PFSK-1 (cell line): ENCODE results near the gene MTIF2.

Experiments
- FOXP2 ChIP-seq: optimal IDR thresholded peaks from 2 replicates; pipeline ENCODE3; 2011; ENCODE audit warnings: borderline replicate concordance, control low read depth, inconsistent platforms; ENCODE audit not compliant: insufficient read depth; ENCODE audit errors: extremely low read length, extremely low read depth
- POLR2AphosphoS5 ChIP-seq: IDR thresholded peaks from 2 replicates; pipeline ENCODE4 v1.6.1; 2012; ENCODE audit warnings: low read depth, mild to moderate bottlenecking, control low read depth, low read length, moderate library complexity
- REST ChIP-seq, 2 experiments: IDR thresholded peaks; 2 replicates each; pipeline versions ENCODE4 v1.6.1 to v1.8.0; 2011 to 2012; ENCODE audit warnings: low read depth in 2 of 2, low read length in 2 of 2, control low read depth in 1 of 2, inconsistent platforms in 1 of 2, mild to moderate bottlenecking in 1 of 2, moderate library complexity in 1 of 2; ENCODE audit not compliant: insufficient read depth in 1 of 2
- SIN3A ChIP-seq: IDR thresholded peaks from 2 replicates; pipeline ENCODE4 v1.6.1; 2012; ENCODE audit warnings: mild to moderate bottlenecking, low read length, moderate library complexity, borderline replicate concordance; ENCODE audit not compliant: insufficient read depth
- TAF1 ChIP-seq: IDR thresholded peaks from 2 replicates; pipeline ENCODE4 v1.6.1; 2012; ENCODE audit warnings: low read length, control low read depth, borderline replicate concordance; ENCODE audit not compliant: insufficient read depth

The MTIF2 gene

GRCh38 chr2:55302241-55302640, 33.2 kb upstream of the MTIF2 start:
- TF ChIP-seq POLR2AphosphoS5 (no peak), FOXP2 (no peak), REST (IDR thresholded peaks at IDR 0.05; ENCODE audit: insufficient read depth in 1 of 2, low read depth in 2 of 2, low read length in 2 of 2) (no peak), TAF1 (no peak), SIN3A (no peak)

DNA sequence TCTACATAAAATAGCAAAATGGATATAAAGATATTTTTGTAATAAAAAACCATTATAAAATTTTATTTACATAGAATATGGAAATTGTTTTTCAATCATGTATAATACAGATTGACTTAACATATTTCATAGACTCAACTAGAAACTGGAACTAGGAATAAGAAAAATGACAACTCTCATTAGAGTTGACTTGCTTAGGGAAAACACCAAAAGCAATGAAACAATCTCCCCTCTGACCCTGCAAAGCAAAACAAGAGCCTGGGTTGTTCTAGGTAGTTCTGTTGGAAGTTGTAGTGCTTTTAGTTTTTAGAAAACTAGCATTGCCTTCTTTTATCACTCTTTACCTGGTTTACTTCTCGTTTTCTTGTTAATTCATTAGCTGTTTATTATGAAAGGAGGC, 32.2 kb upstream of the MTIF2 start:
- TF ChIP-seq FOXP2: no peak

DNA sequence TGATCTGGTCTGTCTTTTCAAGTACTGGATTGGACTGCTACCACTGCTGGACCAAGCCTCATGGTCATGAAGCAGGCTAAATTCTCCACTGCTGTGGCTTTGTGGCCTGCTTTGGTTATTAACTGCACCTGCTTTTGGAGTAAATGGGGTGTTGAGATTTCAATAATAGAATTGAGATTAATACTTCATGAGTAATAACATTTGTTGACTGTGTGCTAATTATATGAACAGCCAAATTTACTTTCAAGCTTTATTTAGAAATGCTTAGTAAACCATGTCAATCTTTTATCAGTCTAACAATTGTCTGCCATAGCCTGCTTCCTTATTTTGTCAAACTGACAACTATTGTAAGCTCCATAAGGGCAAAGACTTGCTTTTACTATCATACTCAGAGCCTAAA, 27.4 kb upstream of the MTIF2 start:
- TF ChIP-seq POLR2AphosphoS5 (no peak), SIN3A (no peak), TAF1 (no peak), FOXP2 (no peak), REST (IDR thresholded peaks at IDR 0.05; ENCODE audit: insufficient read depth in 1 of 2, low read depth in 2 of 2, low read length in 2 of 2) (no peak)

- no peak for TF ChIP-seq FOXP2
Measured at GRCh38 chr2:55283083-55283482, 14.1 kb upstream of the MTIF2 start.

GRCh38 chr2:55282110-55282917, 13.3 kb upstream of the MTIF2 start:
- TF ChIP-seq FOXP2: peak; percentile 65
- TF ChIP-seq POLR2AphosphoS5: peak; percentile 76; the same call in 1 of the 2 replicates
- TF ChIP-seq TAF1: 0 out of 2 replicates have a peak, but pooled peaks have one; percentile 19
- TF ChIP-seq REST (IDR thresholded peaks at IDR 0.05; ENCODE audit: insufficient read depth in 1 of 2, low read depth in 2 of 2, low read length in 2 of 2): no peak
- no peak for TF ChIP-seq SIN3A

- no peak for TF ChIP-seq FOXP2
- TF ChIP-seq REST (IDR thresholded peaks at IDR 0.05; ENCODE audit: insufficient read depth in 1 of 2, low read depth in 2 of 2, low read length in 2 of 2): no peak
- no peak for TF ChIP-seq SIN3A
- no peak for TF ChIP-seq TAF1
- no peak for TF ChIP-seq POLR2AphosphoS5
Measured at GRCh38 chr2:55277310-55277709, 8.3 kb upstream of the MTIF2 start.
